K562 (cell line): ENCODE data around the gene CACNA2D4.

ENCODE experiments used
- ATF2 ChIP-seq: sonication (generic); formaldehyde crosslinking; IDR thresholded peaks from 2 replicates; pipeline ENCODE4 v1.8.1; 2022; ENCODE audit warnings: missing genetic modification reagents
- BHLHE40 ChIP-seq: IDR thresholded peaks from 2 replicates; pipeline ENCODE4 v1.6.1; 2011; ENCODE audit warnings: low read length, improper control_type of control experiment
- FOXK2 ChIP-seq, 2 experiments: fragments of 450-650 bp; IDR thresholded peaks in 1 of 2; conservative IDR thresholded peaks in 1 of 2; 2 replicates each; pipeline ENCODE4 v1.6.1; 2016; ENCODE audit warnings: low read depth in 2 of 2, mild to moderate bottlenecking in 1 of 2
- MTA3 ChIP-seq: fragments of 450-650 bp; formaldehyde crosslinking; IDR thresholded peaks from 2 replicates; pipeline ENCODE4 v1.6.1; 2017; ENCODE audit warnings: mild to moderate bottlenecking, borderline replicate concordance
- ZNF449 ChIP-seq: fragments of 250-450 bp; sonication (Bioruptor Pico); IDR thresholded peaks from 2 replicates; pipeline ENCODE4 v1.8.0; 2022; ENCODE audit warnings: moderate library complexity, mild to moderate bottlenecking, inconsistent platforms

GRCh38 chr12:1841586-1842182, 76.8 kb downstream of the CACNA2D4 start:
- TF ChIP-seq ZNF449 (no peak), BHLHE40 (no peak), ATF2 (CRISPR knock-in tag) (no peak), FOXK2 (conservative IDR thresholded peaks at IDR 0.05 in 1 of 2, IDR thresholded peaks at IDR 0.05 in 1 of 2; ENCODE audit: low read depth in 2 of 2) (no peak), MTA3 (no peak)
